MCF 10A (cell line): ENCODE measurements around the gene CCDC63. TPM values are rescaled to one million over a fixed set of nuclear protein-coding genes. Genes with fewer than 3 reads are reported as not detected.

Source experiments
- BruUV-seq: library from RNA; stranded (reverse); fragments of 400-500 nt; replicated peaks from 2 replicates; lab custom pipeline; 2021; lab: Mats Ljungman, UMichigan
- CTCF ChIA-PET: fragments of 300-600 bp; sonication (Branson Sonifier 250); formaldehyde crosslinking; extraction: SDS; loops from one replicate; lab custom pipeline; 2021; ENCODE audit warnings: antibody characterized with exemption, inconsistent platforms; lab: Yijun Ruan, JAX
- POLR2A ChIA-PET: fragments of 300-600, 350-650 bp; sonication (Branson Sonifier 250); formaldehyde crosslinking; extraction: SDS; loops from one replicate; lab custom pipeline; 2020; ENCODE audit warnings: antibody characterized with exemption, inconsistent platforms; lab: Yijun Ruan, JAX
- DNase-seq: peaks from one replicate; pipeline ENCODE4 v3.0.0-alpha.2; 2018; ENCODE audit not compliant: unreplicated experiment
- H3K27ac Mint-ChIP-seq: one replicate; pipeline ENCODE4 v1.8.0; 2022; ENCODE audit warnings: mild to moderate bottlenecking, low read depth, mixed read lengths; ENCODE audit not compliant: unreplicated experiment
- H3K27me3 Mint-ChIP-seq: one replicate; pipeline ENCODE4 v1.8.0; 2022; ENCODE audit warnings: mixed read lengths; ENCODE audit not compliant: insufficient read depth, unreplicated experiment
- H3K36me3 Mint-ChIP-seq: one replicate; pipeline ENCODE4 v1.8.0; 2022; ENCODE audit warnings: mild to moderate bottlenecking, moderate library complexity, mixed read lengths; ENCODE audit not compliant: insufficient read depth, unreplicated experiment
- H3K4me1 Mint-ChIP-seq: one replicate; pipeline ENCODE4 v1.8.0; 2022; ENCODE audit warnings: mixed read lengths; ENCODE audit not compliant: insufficient read depth, unreplicated experiment
- H3K4me3 Mint-ChIP-seq: one replicate; pipeline ENCODE4 v1.8.0; 2022; ENCODE audit warnings: mild to moderate bottlenecking, moderate library complexity, mixed read lengths; ENCODE audit not compliant: unreplicated experiment
- H3K9me3 Mint-ChIP-seq: one replicate; pipeline ENCODE4 v1.8.0; 2022; ENCODE audit warnings: mixed read lengths; ENCODE audit not compliant: unreplicated experiment
- CTCF ChIP-seq: fragments of 200-600 bp; IDR thresholded peaks from one replicate; pipeline ENCODE4 v1.8.0; 2022; ENCODE audit warnings: antibody characterized with exemption, mild to moderate bottlenecking; ENCODE audit not compliant: unreplicated experiment
- intact Hi-C: fragments of 100-400 bp; cut with micrococcal nuclease; formaldehyde crosslinking; loops from 2 replicates; pipeline ENCODE4 v1.14.1; 2022
- total RNA-seq: library from RNA; stranded (reverse); gene quantifications from 2 replicates; pipeline ENCODE4 v1.2.3, GENCODE V29; 2022

Gene CCDC63
- total RNA-seq, 1 experiment from 2014 or later = not detected

GRCh38 chr12:110845339-110845682 is 1.5 kb upstream of the CCDC63 start:
- ChIA-PET POLR2A (interaction anchor here (1.2 to 1.5 kb wide), 2 partner anchors 9 to 115 kb away, joined by 3 to 4 read pairs; no protein-coding TSS in a partner anchor), CTCF (no interaction called here)
- intact Hi-C loops = no loop called here
- H3K4me3 Mint-ChIP-seq = peak overlapping the region; percentile 34
- no peak for TF ChIP-seq CTCF
- peaks cover 13% of the 10 kb centered on the region for H3K4me1 Mint-ChIP-seq
- peaks cover 12% of the 10 kb centered on the region for H3K27me3 Mint-ChIP-seq
- no peaks in the 10 kb centered on the region for H3K36me3 Mint-ChIP-seq
- DNase-seq = no peak
- no peak overlapping the region for H3K27ac Mint-ChIP-seq
- BruUV-seq = no TSS peak
- no peaks in the 10 kb centered on the region for H3K9me3 Mint-ChIP-seq

GRCh38 chr12:110848314-110848923 is 1.6 kb downstream of the CCDC63 start:
- no peak for TF ChIP-seq CTCF
- Mint-ChIP-seq H3K4me1 (peaks cover 13% of the 10 kb centered on the region), H3K27ac (no peak overlapping the region), H3K36me3 (no peaks in the 10 kb centered on the region), H3K27me3 (peaks cover 30% of the 10 kb centered on the region), H3K4me3 (no peak overlapping the region), H3K9me3 (no peaks in the 10 kb centered on the region)
- intact Hi-C loops = no loop called here
- BruUV-seq = no TSS peak
- ChIA-PET POLR2A (no interaction called here), CTCF (interaction anchor here (0.5 to 0.8 kb wide), 2 partner anchors 20 to 464 kb away, joined by 3 read pairs; no protein-coding TSS in a partner anchor)
- no peak for DNase-seq

GRCh38 chr12:110849221-110849620 is 2.4 kb downstream of the CCDC63 start:
- no peaks in the 10 kb centered on the region for H3K36me3 Mint-ChIP-seq
- POLR2A ChIA-PET = no interaction called here
- intact Hi-C loops = no loop called here
- no TSS peak for BruUV-seq
- no peaks in the 10 kb centered on the region for H3K9me3 Mint-ChIP-seq
- H3K27me3 Mint-ChIP-seq = peaks cover 30% of the 10 kb centered on the region
- DNase-seq = no peak
- H3K4me3 Mint-ChIP-seq = no peak overlapping the region
- TF ChIP-seq CTCF = no peak
- CTCF ChIA-PET = interaction anchor here (0.5 kb wide), 1 partner anchor 464 kb away, joined by 3 read pairs; no protein-coding TSS in a partner anchor
- H3K4me1 Mint-ChIP-seq = peaks cover 13% of the 10 kb centered on the region
- no peak overlapping the region for H3K27ac Mint-ChIP-seq

- peaks cover 30% of the 10 kb centered on the region for H3K27me3 Mint-ChIP-seq
- no peak for TF ChIP-seq CTCF
- H3K36me3 Mint-ChIP-seq = no peaks in the 10 kb centered on the region
- DNase-seq = no peak
- no peak overlapping the region for H3K4me3 Mint-ChIP-seq
- POLR2A ChIA-PET = no interaction called here
- no peaks in the 10 kb centered on the region for H3K9me3 Mint-ChIP-seq
- CTCF ChIA-PET = no interaction called here
- H3K27ac Mint-ChIP-seq = no peak overlapping the region
- H3K4me1 Mint-ChIP-seq = peaks cover 7% of the 10 kb centered on the region
- intact Hi-C loops = no loop called here
- BruUV-seq = no TSS peak
Measured at GRCh38 chr12:110849748-110850403, 3.1 kb downstream of the CCDC63 start.
